HepG2 (cell line): ENCODE results near the gene C1R. TPM values are rescaled to one million over a fixed set of nuclear protein-coding genes. Genes with fewer than 3 reads are reported as not detected.

Experiments
- ARNT ChIP-seq: fragments of 450-650 bp; IDR thresholded peaks from 2 replicates; pipeline ENCODE4 v1.6.1; 2017
- CBX5 ChIP-seq: sonication (generic); formaldehyde crosslinking; IDR thresholded peaks from 2 replicates; pipeline ENCODE4 v1.4.0; 2020; ENCODE audit warnings: missing genetic modification reagents, borderline replicate concordance
- MYNN ChIP-seq: sonication (generic); formaldehyde crosslinking; IDR thresholded peaks from 2 replicates; pipeline ENCODE4 v1.4.0; 2020; ENCODE audit warnings: mild to moderate bottlenecking, low read depth, missing genetic modification reagents
- REPIN1 ChIP-seq: sonication (generic); formaldehyde crosslinking; IDR thresholded peaks from 2 replicates; pipeline ENCODE4 v1.8.0; 2022; ENCODE audit warnings: missing genetic modification reagents, low read depth, mild to moderate bottlenecking, borderline replicate concordance
- RFXANK ChIP-seq: IDR thresholded peaks from 2 replicates; pipeline ENCODE4 v1.6.1; 2016
- SKI ChIP-seq: fragments of 450-650 bp; IDR thresholded peaks from one replicate; pipeline ENCODE4 v1.6.1; 2018; ENCODE audit warnings: mild to moderate bottlenecking; ENCODE audit not compliant: partially characterized antibody
- SRSF9 ChIP-seq: fragments of 200-400 bp; formaldehyde crosslinking; IDR thresholded peaks from 2 replicates; pipeline ENCODE4 v1.6.1; 2018; ENCODE audit warnings: borderline replicate concordance, mild to moderate bottlenecking, low read depth, low read length; ENCODE audit not compliant: insufficient read depth, poor library complexity, severe bottlenecking
- TFDP1 ChIP-seq: IDR thresholded peaks from 2 replicates; pipeline ENCODE4 v1.6.1; 2016; ENCODE audit warnings: missing compliant biosample characterization, missing genetic modification reagents, borderline replicate concordance
- THAP8 ChIP-seq: sonication (generic); formaldehyde crosslinking; IDR thresholded peaks from 2 replicates; pipeline ENCODE4 v1.5.1; 2020; ENCODE audit warnings: missing genetic modification reagents, mild to moderate bottlenecking, borderline replicate concordance
- ZBED4 ChIP-seq: sonication (generic); formaldehyde crosslinking; IDR thresholded peaks from 2 replicates; pipeline ENCODE4 v1.4.0; 2020; ENCODE audit warnings: missing genetic modification reagents, borderline replicate concordance
- ZBTB10 ChIP-seq: sonication (generic); formaldehyde crosslinking; IDR thresholded peaks from 2 replicates; pipeline ENCODE4 v1.4.0; 2020; ENCODE audit warnings: missing genetic modification reagents, borderline replicate concordance
- ZBTB43 ChIP-seq: sonication (generic); formaldehyde crosslinking; conservative IDR thresholded peaks from 2 replicates; pipeline ENCODE4 v1.4.0; 2020; ENCODE audit warnings: missing genetic modification reagents
- ZNF12 ChIP-seq: sonication (generic); formaldehyde crosslinking; IDR thresholded peaks from 2 replicates; pipeline ENCODE4 v1.5.0; 2020; ENCODE audit warnings: missing genetic modification reagents
- ZNF790 ChIP-seq: sonication (generic); formaldehyde crosslinking; IDR thresholded peaks from 2 replicates; pipeline ENCODE4 v1.8.0; 2022; ENCODE audit warnings: missing genetic modification reagents, mild to moderate bottlenecking, borderline replicate concordance
- polyA plus RNA-seq, 8 experiments: library from polyadenylated mRNA; depleted of rRNA in 3 of 8; stranded (reverse) in 7 of 8; unstranded in 1 of 8; fragments of >200 nt; fragmentation: Illumina TruSeq in 4 of 8; extraction: Trizol in 4 of 8; gene quantifications; 2 replicates each; pipeline versions ENCODE4 v1.2.1 to v1.2.3, GENCODE V29; 2011 to 2016; ENCODE audit warnings: low read depth in 4 of 8, missing spikeins in 1 of 8, mixed read lengths in 1 of 8; ENCODE audit not compliant: insufficient read depth in 1 of 8
- total RNA-seq, 5 experiments: library from RNA; depleted of rRNA; stranded (reverse); fragments of >200 nt; fragmentation: Illumina TruSeq; extraction: Trizol; gene quantifications; 2 replicates each; pipeline ENCODE4 v1.2.3, GENCODE V29; 2016; ENCODE audit warnings: low read depth in 1 of 5

The C1R gene
- total and polyA plus RNA-seq, 2 of the 13 experiments (the other 11 are each of a cell fraction or from before 2014, with no cell fraction given), result 3.5 to 6.5 TPM

- TF ChIP-seq ZBTB10 (no peak), ARNT (no peak), RFXANK (no peak), SRSF9 (no peak), ZBED4 (CRISPR knock-in tag) (peak; percentile 48; the same call in 1 of the 2 replicates), THAP8 (CRISPR knock-in tag) (no peak), REPIN1 (CRISPR knock-in tag) (no peak), ZNF790 (CRISPR knock-in tag) (no peak), ZNF12 (no peak), CBX5 (CRISPR knock-in tag) (peak; percentile 37; the same call in 1 of the 2 replicates), ZBTB43 (CRISPR knock-in tag) (no peak), SKI (peak; percentile 45), MYNN (CRISPR knock-in tag) (peak; percentile 88; the same call in 1 of the 2 replicates), TFDP1 (CRISPR knock-in tag) (no peak; the same call in 1 of the 2 replicates)
These were observed 31.7 kb upstream of the C1R start (continued) for GRCh38 chr12:7123806-7124522.
